Breast epithelium (tissue), 3 donors: ENCODE results near the gene C4orf50.

Experiments
- POLR2A ChIP-seq: fragments of 450-650 bp; IDR thresholded peaks from one replicate; pipeline ENCODE4 v1.6.1; 2016; ENCODE audit warnings: antibody characterized with exemption, mild to moderate bottlenecking, moderate library complexity
- POLR2AphosphoS5 ChIP-seq, 3 donors: sonication (generic); formaldehyde crosslinking; IDR thresholded peaks; one replicate each; pipeline ENCODE4 v1.6.1; 2017; ENCODE audit warnings: antibody characterized with exemption in 3 of 3
- TF ChIP-seq, protein P1 (sequence below), 3 donors: fragments of 450-650 bp; IDR thresholded peaks; one replicate each; pipeline ENCODE4 v1.5.1; 2016 to 2017; ENCODE audit warnings: antibody characterized with exemption in 3 of 3, mild to moderate bottlenecking in 3 of 3, moderate library complexity in 3 of 3

- TF ChIP-seq, protein P1, sequence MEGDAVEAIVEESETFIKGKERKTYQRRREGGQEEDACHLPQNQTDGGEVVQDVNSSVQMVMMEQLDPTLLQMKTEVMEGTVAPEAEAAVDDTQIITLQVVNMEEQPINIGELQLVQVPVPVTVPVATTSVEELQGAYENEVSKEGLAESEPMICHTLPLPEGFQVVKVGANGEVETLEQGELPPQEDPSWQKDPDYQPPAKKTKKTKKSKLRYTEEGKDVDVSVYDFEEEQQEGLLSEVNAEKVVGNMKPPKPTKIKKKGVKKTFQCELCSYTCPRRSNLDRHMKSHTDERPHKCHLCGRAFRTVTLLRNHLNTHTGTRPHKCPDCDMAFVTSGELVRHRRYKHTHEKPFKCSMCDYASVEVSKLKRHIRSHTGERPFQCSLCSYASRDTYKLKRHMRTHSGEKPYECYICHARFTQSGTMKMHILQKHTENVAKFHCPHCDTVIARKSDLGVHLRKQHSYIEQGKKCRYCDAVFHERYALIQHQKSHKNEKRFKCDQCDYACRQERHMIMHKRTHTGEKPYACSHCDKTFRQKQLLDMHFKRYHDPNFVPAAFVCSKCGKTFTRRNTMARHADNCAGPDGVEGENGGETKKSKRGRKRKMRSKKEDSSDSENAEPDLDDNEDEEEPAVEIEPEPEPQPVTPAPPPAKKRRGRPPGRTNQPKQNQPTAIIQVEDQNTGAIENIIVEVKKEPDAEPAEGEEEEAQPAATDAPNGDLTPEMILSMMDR (IDR thresholded peaks at IDR 0.05) = no peak
- TF ChIP-seq POLR2A (no peak), POLR2AphosphoS5 (IDR thresholded peaks at IDR 0.05) (no peak)
Measured at GRCh38 chr4:6058531-6059374, 40.5 kb upstream of the C4orf50 start.
